RWPE1 (cell line): ENCODE data around the gene PRDM7.

ENCODE experiments used
- CTCF ChIA-PET: fragments of 350-600 bp; sonication (Branson Sonifier 250); formaldehyde crosslinking; extraction: SDS; loops from one replicate; lab custom pipeline; 2021; lab: Yijun Ruan, JAX
- POLR2A ChIA-PET: fragments of 400-600 bp; formaldehyde crosslinking; extraction: SDS; loops from one replicate; lab custom pipeline; 2020; ENCODE audit warnings: antibody characterized with exemption; ENCODE audit not compliant: low non-redundant PET; lab: Yijun Ruan, JAX
- DNase-seq: peaks from one replicate; pipeline ENCODE4 v3.0.0; 2012; ENCODE audit warnings: low spot score
- H3K27ac ChIP-seq: fragments of 450-650 bp; 2 replicates; pipeline ENCODE4 v1.5.1; 2017
- TF ChIP-seq, protein P1 (sequence below): fragments of 450-650 bp; conservative IDR thresholded peaks from 2 replicates; pipeline ENCODE4 v1.5.1; 2017; ENCODE audit warnings: low read depth, mild to moderate bottlenecking

PRDM7 gene

DNA sequence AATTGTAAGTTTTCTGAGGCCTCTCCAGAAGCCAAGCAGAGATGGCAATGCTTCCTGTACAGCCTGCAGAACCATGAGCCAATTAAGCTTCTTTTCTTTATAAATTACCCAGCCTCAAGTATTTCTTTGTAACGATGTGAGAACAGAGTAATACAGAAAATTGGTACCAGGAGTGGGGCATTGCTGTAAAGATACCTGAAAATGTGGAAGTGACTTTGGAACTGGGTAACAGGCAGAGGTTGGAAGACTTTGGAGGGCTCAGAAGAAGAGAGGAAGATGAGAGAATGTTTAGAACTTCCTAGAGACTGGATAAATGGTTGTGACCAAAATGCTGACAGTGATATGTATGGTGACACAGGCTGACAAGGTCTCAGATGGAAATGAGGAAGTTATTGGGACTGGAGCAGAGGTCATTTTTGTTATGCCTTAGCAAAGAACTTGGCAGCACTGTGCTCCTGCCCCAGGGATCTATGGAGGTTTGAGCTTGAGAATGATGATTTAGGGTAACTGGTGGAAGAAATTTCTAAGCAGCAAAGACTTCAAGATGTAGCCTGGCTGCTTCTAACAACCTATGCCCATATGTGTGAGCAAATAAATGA lies 23.1 kb downstream of the PRDM7 start:
- ChIA-PET CTCF (no interaction called here), POLR2A (no interaction called here)
- TF ChIP-seq, protein P1, sequence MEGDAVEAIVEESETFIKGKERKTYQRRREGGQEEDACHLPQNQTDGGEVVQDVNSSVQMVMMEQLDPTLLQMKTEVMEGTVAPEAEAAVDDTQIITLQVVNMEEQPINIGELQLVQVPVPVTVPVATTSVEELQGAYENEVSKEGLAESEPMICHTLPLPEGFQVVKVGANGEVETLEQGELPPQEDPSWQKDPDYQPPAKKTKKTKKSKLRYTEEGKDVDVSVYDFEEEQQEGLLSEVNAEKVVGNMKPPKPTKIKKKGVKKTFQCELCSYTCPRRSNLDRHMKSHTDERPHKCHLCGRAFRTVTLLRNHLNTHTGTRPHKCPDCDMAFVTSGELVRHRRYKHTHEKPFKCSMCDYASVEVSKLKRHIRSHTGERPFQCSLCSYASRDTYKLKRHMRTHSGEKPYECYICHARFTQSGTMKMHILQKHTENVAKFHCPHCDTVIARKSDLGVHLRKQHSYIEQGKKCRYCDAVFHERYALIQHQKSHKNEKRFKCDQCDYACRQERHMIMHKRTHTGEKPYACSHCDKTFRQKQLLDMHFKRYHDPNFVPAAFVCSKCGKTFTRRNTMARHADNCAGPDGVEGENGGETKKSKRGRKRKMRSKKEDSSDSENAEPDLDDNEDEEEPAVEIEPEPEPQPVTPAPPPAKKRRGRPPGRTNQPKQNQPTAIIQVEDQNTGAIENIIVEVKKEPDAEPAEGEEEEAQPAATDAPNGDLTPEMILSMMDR = no peak
- H3K27ac ChIP-seq = no peak overlapping the region
- no peak for DNase-seq

DNA sequence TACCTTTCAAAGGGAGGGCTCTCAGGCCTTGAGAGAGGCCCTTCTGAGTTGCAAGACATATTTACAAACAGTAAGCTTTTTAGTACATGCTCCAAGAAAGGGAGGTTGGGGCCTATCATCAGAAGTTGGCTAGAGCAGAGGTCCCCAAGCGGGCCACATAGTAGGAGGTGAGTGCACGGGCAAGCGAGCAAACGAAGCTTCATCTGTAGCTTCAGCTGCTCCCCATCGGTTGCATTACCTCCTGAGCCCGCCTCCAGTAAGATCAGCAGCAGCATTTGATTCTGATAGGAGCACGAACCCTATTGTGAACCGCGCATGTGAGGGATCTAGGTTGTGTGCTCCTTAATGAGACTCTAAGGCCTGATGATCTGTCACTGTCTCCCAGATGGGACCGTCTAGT lies 26.2 kb downstream of the PRDM7 start:
- no peak overlapping the region for H3K27ac ChIP-seq
- no peak for DNase-seq
- ChIA-PET CTCF (no interaction called here), POLR2A (no interaction called here)
- TF ChIP-seq, protein P1 = no peak

DNA sequence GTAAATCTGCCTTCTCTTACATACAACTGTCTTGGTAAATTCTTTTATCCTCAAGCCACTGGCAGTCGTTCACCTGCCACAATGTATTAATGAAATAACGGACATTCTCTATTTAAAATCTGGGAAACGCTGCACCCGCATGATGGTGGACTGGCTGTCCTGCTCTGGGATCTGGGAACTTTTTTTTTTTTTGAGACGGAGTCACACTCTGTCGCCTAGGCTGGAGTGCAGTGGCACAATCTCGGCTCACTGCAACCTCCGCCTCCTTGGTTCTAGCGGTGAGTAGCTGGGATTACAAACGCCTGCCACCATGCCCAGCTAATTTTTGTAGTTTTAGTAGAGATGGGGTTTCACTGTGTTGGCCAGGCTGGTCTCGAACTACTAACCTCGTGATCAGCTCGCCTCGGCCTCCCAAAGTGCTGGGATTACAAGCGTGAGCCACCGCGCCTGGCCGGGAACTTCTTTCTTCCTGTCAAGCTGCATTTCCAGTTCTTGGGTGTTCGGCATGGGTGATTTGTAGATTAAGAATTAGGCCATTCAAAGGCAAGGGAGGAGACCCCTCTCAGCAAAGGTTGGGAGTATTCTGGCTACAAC lies 28.3 kb downstream of the PRDM7 start:
- DNase-seq = no peak
- no peak overlapping the region for H3K27ac ChIP-seq
- CTCF ChIA-PET = no interaction called here
- POLR2A ChIA-PET = no interaction called here
- TF ChIP-seq, protein P1 = no peak

DNA sequence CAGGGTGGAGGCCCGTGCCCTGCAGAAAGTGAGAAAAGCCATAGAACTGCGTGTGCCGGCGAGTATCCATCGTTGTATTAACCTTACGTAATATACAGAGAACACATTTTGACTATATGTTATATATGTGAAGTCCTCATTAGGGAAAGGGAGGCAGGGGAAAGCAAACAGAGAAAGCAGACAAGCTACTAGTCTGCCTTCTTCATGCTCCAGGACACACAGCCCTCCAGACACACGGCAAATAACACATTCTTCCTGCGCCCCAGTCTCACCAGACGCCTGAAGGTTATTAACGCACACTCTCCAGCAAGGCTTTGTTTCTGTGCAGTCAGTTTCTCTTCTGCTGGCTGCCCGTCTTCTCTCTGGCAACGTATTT lies 28.8 kb downstream of the PRDM7 start:
- POLR2A ChIA-PET = no interaction called here
- CTCF ChIA-PET = no interaction called here

DNA sequence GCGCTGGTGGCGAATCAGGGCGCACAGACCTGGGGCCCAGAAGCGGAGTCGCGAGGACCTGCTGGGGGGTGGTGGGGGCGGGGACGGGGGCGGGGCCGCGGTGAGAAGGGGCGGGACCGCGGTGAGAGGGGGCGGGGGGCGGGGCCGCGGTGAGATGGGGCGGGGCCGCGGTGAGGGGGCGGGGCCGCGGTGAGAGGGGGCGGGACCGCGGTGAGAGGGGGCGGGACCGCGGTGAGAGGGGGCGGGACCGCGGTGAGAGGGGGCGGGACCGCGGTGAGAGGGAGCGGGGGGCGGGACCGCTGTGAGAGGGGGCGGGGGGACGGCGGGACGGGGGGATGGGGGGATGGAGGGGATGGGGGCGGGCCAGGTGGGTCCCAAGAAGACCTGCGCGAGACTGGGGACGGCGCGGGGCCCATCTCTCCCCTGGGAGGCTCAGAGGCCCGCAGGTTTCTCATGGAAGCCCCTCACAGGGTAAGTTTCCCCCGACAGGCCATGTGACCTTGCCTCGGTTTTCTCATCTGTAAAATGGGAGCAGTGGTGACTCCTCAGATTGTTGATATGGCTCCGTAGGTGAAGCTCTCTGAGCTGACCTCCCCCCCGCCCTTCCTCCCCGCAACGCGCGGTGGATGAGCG lies 29.3 kb downstream of the PRDM7 start:
- H3K27ac ChIP-seq = no peak overlapping the region
- DNase-seq = peak; percentile 41
- ChIA-PET CTCF (interaction anchor here (1.0 kb wide), 1 partner anchor 48 kb away, joined by 5 read pairs; no protein-coding TSS in a partner anchor), POLR2A (no interaction called here)
- TF ChIP-seq, protein P1 = no peak

More for the DNA sequence above, 28.8 kb downstream of the PRDM7 start:
- TF ChIP-seq, protein P1 = no peak
- no peak overlapping the region for H3K27ac ChIP-seq
- DNase-seq = no peak

DNA sequence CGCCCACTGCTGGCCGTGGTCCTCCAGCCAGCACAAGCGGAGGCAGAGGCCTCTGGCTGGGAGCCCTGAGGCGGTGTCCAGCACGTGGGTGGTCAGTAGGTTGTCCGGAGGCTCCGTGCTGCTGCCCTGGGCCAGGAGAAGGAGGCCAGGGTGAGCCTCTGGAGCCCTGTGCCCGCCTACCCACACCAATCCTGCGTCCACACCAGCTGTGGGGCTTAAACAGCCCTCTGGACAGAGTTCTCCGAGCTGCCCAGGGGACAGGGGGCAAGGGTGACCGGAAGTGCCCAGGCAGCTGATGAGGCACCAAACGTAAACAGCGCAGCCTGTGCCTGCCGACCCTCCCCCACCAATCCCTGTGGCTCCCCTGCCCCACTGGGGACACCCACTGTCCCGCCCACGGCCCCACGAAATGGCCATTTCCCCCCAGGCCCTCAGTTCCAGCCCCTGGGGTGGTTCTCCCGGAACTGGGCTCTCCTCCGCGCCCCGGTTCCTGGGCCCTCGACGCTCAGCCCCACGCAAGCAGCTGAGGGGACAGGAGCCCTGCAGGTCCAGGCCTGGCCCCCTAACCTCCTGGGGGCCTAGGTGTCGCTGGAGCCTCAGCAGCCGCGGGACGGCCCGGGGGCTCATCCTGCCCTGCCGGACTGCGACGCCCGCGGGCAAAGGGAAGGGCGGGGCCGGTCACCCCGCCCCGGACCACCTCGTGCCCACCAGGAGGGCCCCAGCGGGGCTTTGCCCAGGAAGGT lies 30.0 kb downstream of the PRDM7 start:
- TF ChIP-seq, protein P1 = no peak
- DNase-seq = no peak
- POLR2A ChIA-PET = no interaction called here
- H3K27ac ChIP-seq = no peak overlapping the region
- CTCF ChIA-PET = interaction anchor here (0.6 to 1.7 kb wide), 4 partner anchors 28 to 103 kb away, joined by 3 to 5 read pairs (median 4); partner anchors contain the start of gene DBNDD1
